IMR-90 (cell line): ENCODE data around the gene MTMR3.
"Not testable (repeated sequence)": the region's sequence is repeated elsewhere in the genome, so short reads cannot be mapped to it uniquely, and the experiment has no call there.

Experiments used
- BHLHE40 ChIP-seq: fragments of 150-350 bp; IDR thresholded peaks from 2 replicates; pipeline ENCODE4 v1.6.1; 2016; ENCODE audit warnings: mild to moderate bottlenecking, low read depth, low read length
- CEBPB ChIP-seq: IDR thresholded peaks from 2 replicates; pipeline ENCODE4 v1.6.1; 2012; ENCODE audit warnings: low read depth, low read length, improper control_type of control experiment
- CTCF ChIP-seq: conservative IDR thresholded peaks from 2 replicates; pipeline ENCODE4 v1.5.1; 2012; ENCODE audit warnings: mild to moderate bottlenecking, low read depth, low read length, improper control_type of control experiment
- MAFK ChIP-seq: IDR thresholded peaks from 2 replicates; pipeline ENCODE4 v1.6.1; 2012; ENCODE audit warnings: low read depth, low read length, improper control_type of control experiment
- MAZ ChIP-seq: IDR thresholded peaks from 2 replicates; pipeline ENCODE4 v1.6.1; 2012; ENCODE audit warnings: low read depth, mild to moderate bottlenecking, low read length, improper control_type of control experiment, moderate library complexity, borderline replicate concordance
- MXI1 ChIP-seq: IDR thresholded peaks from 2 replicates; pipeline ENCODE4 v1.6.1; 2012; ENCODE audit warnings: low read depth, mild to moderate bottlenecking, low read length, moderate library complexity, borderline replicate concordance
- POLR2A ChIP-seq: IDR thresholded peaks from 2 replicates; pipeline ENCODE4 v1.6.1; 2012; ENCODE audit warnings: mild to moderate bottlenecking, low read depth, low read length
- RAD21 ChIP-seq: IDR thresholded peaks from 2 replicates; pipeline ENCODE4 v1.6.1; 2012; ENCODE audit warnings: low read length, improper control_type of control experiment
- RCOR1 ChIP-seq: IDR thresholded peaks from 2 replicates; pipeline ENCODE4 v1.6.1; 2012; ENCODE audit warnings: mild to moderate bottlenecking, low read length, improper control_type of control experiment; ENCODE audit not compliant: insufficient replicate concordance
- RFX5 ChIP-seq: IDR thresholded peaks from 2 replicates; pipeline ENCODE4 v1.8.0; 2012; ENCODE audit warnings: low read depth, mild to moderate bottlenecking, low read length, moderate library complexity
- SMC3 ChIP-seq: fragments of 150-350 bp; IDR thresholded peaks from 2 replicates; pipeline ENCODE4 v1.6.1; 2016; ENCODE audit warnings: low read depth, mild to moderate bottlenecking, antibody characterized with exemption, low read length, moderate library complexity
- USF2 ChIP-seq: fragments of 150-350 bp; IDR thresholded peaks from 2 replicates; pipeline ENCODE4 v1.6.1; 2017; ENCODE audit warnings: mild to moderate bottlenecking, antibody characterized with exemption, low read length, low read depth
- TF ChIP-seq, protein P1 (sequence below): fragments of 150-350 bp; IDR thresholded peaks from 2 replicates; pipeline ENCODE4 v1.6.1; 2016; ENCODE audit warnings: low read depth, mild to moderate bottlenecking, low read length, moderate library complexity, borderline replicate concordance

GRCh38 chr22:30059346-30060020 lies 176.5 kb downstream of the MTMR3 start:
- TF ChIP-seq MXI1, CTCF, MAFK, POLR2A, RAD21, SMC3, RFX5, BHLHE40, RCOR1, CEBPB, MAZ, USF2: not testable (repeated sequence)
- TF ChIP-seq, protein P1, sequence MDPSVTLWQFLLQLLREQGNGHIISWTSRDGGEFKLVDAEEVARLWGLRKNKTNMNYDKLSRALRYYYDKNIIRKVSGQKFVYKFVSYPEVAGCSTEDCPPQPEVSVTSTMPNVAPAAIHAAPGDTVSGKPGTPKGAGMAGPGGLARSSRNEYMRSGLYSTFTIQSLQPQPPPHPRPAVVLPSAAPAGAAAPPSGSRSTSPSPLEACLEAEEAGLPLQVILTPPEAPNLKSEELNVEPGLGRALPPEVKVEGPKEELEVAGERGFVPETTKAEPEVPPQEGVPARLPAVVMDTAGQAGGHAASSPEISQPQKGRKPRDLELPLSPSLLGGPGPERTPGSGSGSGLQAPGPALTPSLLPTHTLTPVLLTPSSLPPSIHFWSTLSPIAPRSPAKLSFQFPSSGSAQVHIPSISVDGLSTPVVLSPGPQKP = not testable (repeated sequence)
